ENCODE data around the gene DGKH. TPM values are rescaled to one million over a fixed set of nuclear protein-coding genes. Genes with fewer than 3 reads are reported as not detected.
A peak's percentile ranks its signal among the peaks of the same experiment; 100 is the strongest.

The DGKH gene
- total and polyA plus RNA-seq, 2 of the 13 experiments (the other 11 are each of a cell fraction or from before 2014, with no cell fraction given), result 0.01 to 0.13 TPM

DNA sequence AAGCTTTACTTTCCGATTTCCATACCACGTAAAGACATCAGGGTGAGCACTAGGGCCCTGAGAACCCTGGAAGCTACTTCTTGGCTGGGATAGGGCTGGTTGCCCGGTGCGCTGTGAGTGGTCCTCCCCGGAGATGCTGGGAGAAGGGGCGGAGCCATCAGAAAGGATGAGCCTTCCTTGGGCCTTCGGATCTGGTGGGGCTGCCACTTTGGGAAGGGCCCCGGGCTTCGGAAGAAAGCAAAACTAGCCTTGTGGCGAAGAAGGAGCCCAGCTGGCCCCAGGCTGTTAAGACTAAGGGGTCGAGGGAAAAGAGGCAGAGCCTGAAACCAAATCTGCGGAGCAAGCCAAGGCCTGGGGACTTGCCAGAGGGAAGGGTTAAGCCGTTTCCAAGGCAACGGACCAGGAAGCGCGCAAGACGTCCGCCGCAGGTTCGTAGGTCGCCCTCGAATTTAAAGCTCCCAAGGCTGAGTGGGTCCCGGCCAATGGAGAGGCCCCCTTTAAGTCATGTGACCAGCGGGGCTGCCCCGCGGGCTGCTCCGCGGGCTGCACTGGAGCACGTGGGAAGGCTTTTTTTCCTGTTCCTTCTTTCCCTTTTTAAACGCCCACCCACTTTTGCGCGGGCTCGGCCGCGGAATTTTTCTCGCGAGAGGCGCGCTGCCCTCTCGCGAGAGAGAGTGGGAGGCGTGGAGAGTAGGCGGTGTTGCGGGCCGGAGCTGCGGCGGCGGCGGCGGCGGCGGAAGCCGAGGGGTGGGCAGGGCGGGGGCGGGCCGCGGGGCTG, 223.1 kb downstream of the DGKH start (continued):
- TF ChIP-seq, protein P1, sequence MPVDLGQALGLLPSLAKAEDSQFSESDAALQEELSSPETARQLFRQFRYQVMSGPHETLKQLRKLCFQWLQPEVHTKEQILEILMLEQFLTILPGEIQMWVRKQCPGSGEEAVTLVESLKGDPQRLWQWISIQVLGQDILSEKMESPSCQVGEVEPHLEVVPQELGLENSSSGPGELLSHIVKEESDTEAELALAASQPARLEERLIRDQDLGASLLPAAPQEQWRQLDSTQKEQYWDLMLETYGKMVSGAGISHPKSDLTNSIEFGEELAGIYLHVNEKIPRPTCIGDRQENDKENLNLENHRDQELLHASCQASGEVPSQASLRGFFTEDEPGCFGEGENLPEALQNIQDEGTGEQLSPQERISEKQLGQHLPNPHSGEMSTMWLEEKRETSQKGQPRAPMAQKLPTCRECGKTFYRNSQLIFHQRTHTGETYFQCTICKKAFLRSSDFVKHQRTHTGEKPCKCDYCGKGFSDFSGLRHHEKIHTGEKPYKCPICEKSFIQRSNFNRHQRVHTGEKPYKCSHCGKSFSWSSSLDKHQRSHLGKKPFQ (CRISPR knock-in tag; IDR thresholded peaks at IDR 0.05; ENCODE audit: insufficient replicate concordance), result peak; percentile 47
- TF ChIP-seq ZNF839 (CRISPR knock-in tag; IDR thresholded peaks at IDR 0.05; ENCODE audit: borderline replicate concordance) (no peak), ZNF777 (CRISPR knock-in tag; IDR thresholded peaks at IDR 0.05) (peak; percentile 49; the same call in 1 of the 2 replicates), MXD4 (CRISPR knock-in tag; IDR thresholded peaks at IDR 0.05) (peak; percentile 87), CHD2 (IDR thresholded peaks at IDR 0.05; ENCODE audit: low read depth, low read length) (peak; percentile 97), SMAD1 (CRISPR knock-in tag; IDR thresholded peaks at IDR 0.05; ENCODE audit: borderline replicate concordance, low read depth) (no peak), ZNF614 (CRISPR knock-in tag; IDR thresholded peaks at IDR 0.05; ENCODE audit: borderline replicate concordance) (peak; percentile 79; the same call in 1 of the 2 replicates), ZNF782 (CRISPR knock-in tag; IDR thresholded peaks at IDR 0.05; ENCODE audit: borderline replicate concordance) (no peak), ZSCAN9 (CRISPR knock-in tag; IDR thresholded peaks at IDR 0.05; ENCODE audit: borderline replicate concordance) (peak; percentile 96), ATF7-NPFF (CRISPR knock-in tag; IDR thresholded peaks at IDR 0.05; ENCODE audit: low read depth) (peak; percentile 96), YY1 (IDR thresholded peaks at IDR 0.05; ENCODE audit: insufficient read depth, insufficient replicate concordance, low read depth, low read length) (peak; percentile 24), ZFP82 (CRISPR knock-in tag; IDR thresholded peaks at IDR 0.05; ENCODE audit: borderline replicate concordance) (no peak), ZNF660 (CRISPR knock-in tag; IDR thresholded peaks at IDR 0.05; ENCODE audit: borderline replicate concordance, low read depth) (no peak), CBX2 (IDR thresholded peaks at IDR 0.05; ENCODE audit: low read depth, low read length) (no peak), CBX2 (CRISPR knock-in tag; IDR thresholded peaks at IDR 0.05; ENCODE audit: low read depth) (no peak), ARNT2 (CRISPR knock-in tag; IDR thresholded peaks at IDR 0.05; ENCODE audit: low read depth) (peak; percentile 95)
- TF ChIP-seq, protein P2, sequence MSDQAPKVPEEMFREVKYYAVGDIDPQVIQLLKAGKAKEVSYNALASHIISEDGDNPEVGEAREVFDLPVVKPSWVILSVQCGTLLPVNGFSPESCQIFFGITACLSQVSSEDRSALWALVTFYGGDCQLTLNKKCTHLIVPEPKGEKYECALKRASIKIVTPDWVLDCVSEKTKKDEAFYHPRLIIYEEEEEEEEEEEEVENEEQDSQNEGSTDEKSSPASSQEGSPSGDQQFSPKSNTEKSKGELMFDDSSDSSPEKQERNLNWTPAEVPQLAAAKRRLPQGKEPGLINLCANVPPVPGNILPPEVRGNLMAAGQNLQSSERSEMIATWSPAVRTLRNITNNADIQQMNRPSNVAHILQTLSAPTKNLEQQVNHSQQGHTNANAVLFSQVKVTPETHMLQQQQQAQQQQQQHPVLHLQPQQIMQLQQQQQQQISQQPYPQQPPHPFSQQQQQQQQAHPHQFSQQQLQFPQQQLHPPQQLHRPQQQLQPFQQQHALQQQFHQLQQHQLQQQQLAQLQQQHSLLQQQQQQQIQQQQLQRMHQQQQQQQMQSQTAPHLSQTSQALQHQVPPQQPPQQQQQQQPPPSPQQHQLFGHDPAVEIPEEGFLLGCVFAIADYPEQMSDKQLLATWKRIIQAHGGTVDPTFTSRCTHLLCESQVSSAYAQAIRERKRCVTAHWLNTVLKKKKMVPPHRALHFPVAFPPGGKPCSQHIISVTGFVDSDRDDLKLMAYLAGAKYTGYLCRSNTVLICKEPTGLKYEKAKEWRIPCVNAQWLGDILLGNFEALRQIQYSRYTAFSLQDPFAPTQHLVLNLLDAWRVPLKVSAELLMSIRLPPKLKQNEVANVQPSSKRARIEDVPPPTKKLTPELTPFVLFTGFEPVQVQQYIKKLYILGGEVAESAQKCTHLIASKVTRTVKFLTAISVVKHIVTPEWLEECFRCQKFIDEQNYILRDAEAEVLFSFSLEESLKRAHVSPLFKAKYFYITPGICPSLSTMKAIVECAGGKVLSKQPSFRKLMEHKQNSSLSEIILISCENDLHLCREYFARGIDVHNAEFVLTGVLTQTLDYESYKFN (CRISPR knock-in tag; conservative IDR thresholded peaks at IDR 0.05), result no peak
- TF ChIP-seq, protein P3, sequence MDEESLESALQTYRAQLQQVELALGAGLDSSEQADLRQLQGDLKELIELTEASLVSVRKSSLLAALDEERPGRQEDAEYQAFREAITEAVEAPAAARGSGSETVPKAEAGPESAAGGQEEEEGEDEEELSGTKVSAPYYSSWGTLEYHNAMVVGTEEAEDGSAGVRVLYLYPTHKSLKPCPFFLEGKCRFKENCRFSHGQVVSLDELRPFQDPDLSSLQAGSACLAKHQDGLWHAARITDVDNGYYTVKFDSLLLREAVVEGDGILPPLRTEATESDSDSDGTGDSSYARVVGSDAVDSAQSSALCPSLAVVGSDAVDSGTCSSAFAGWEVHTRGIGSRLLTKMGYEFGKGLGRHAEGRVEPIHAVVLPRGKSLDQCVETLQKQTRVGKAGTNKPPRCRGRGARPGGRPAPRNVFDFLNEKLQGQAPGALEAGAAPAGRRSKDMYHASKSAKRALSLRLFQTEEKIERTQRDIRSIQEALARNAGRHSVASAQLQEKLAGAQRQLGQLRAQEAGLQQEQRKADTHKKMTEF (CRISPR knock-in tag; IDR thresholded peaks at IDR 0.05), result peak; percentile 83
- TF ChIP-seq, protein P4, sequence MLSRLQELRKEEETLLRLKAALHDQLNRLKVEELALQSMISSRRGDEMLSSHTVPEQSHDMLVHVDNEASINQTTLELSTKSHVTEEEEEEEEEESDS (CRISPR knock-in tag; IDR thresholded peaks at IDR 0.05; ENCODE audit: borderline replicate concordance), result peak; percentile 59; the same call in 1 of the 2 replicates
- TF ChIP-seq, protein P5, sequence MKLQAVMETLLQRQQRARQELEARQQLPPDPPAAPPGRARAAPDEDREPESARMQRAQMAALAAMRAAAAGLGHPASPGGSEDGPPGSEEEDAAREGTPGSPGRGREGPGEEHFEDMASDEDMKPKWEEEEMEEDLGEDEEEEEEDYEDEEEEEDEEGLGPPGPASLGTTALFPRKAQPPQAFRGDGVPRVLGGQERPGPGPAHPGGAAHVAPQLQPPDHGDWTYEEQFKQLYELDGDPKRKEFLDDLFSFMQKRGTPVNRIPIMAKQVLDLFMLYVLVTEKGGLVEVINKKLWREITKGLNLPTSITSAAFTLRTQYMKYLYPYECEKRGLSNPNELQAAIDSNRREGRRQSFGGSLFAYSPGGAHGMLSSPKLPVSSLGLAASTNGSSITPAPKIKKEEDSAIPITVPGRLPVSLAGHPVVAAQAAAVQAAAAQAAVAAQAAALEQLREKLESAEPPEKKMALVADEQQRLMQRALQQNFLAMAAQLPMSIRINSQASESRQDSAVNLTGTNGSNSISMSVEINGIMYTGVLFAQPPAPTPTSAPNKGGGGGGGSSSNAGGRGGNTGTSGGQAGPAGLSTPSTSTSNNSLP (IDR thresholded peaks at IDR 0.05; ENCODE audit: low read depth, low read length), result no peak
